BE2C (cell line): Measurements from ENCODE around the gene GPR107.
"Not testable (repeated sequence)": the region's sequence is repeated elsewhere in the genome, so short reads cannot be mapped to it uniquely, and the experiment has no call there.

ENCODE experiments used
- DNase-seq: peaks from one replicate; pipeline ENCODE4 v3.0.0-alpha.2; 2020
- H3K27me3 ChIP-seq: fragments of 250-450 bp; sonication (Bioruptor Pico); 2 replicates; pipeline ENCODE4 v1.5.1; 2020; ENCODE audit warnings: mild to moderate bottlenecking
- H3K36me3 ChIP-seq: fragments of 250-450 bp; sonication (Bioruptor Pico); 2 replicates; pipeline ENCODE4 v1.5.1; 2020; ENCODE audit warnings: mild to moderate bottlenecking
- H3K4me1 ChIP-seq: fragments of 250-450 bp; sonication (Bioruptor Pico); 2 replicates; pipeline ENCODE4 v1.5.1; 2020
- H3K4me3 ChIP-seq: 2 replicates; pipeline ENCODE4 v1.5.1; 2011; ENCODE audit warnings: low read depth, low read length
- H3K9me3 ChIP-seq: fragments of 250-450 bp; sonication (Bioruptor Pico); 2 replicates; pipeline ENCODE4 v1.5.1; 2020
- TF ChIP-seq, protein P1 (sequence below): IDR thresholded peaks from 2 replicates; pipeline ENCODE4 v1.5.1; 2012; ENCODE audit warnings: mild to moderate bottlenecking, low read depth, low read length

The GPR107 gene

DNA sequence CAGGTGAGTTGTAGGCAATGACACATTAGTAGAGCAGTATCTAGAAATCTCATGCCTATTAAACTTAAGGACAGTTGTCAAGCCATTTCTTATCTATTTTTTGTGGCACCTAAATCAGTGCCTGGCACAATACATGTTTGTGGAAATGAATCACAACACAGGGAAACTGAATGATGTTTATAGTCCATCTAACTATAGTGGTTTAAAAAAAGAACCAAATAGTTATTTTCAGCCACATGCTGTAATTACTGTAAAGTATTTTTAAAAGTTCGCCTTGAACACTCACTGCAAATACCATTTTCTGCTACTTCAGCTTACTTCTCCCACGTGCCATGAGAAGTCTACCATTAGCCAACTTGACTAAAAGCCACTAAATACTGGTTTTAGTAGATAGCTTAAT is 32.6 kb upstream of the GPR107 start:
- H3K4me1 ChIP-seq: no peaks in the 10 kb centered on the region
- no peak overlapping the region for H3K4me3 ChIP-seq
- no peaks in the 10 kb centered on the region; the same call in 1 of the 2 replicates for H3K9me3 ChIP-seq
- TF ChIP-seq, protein P1, sequence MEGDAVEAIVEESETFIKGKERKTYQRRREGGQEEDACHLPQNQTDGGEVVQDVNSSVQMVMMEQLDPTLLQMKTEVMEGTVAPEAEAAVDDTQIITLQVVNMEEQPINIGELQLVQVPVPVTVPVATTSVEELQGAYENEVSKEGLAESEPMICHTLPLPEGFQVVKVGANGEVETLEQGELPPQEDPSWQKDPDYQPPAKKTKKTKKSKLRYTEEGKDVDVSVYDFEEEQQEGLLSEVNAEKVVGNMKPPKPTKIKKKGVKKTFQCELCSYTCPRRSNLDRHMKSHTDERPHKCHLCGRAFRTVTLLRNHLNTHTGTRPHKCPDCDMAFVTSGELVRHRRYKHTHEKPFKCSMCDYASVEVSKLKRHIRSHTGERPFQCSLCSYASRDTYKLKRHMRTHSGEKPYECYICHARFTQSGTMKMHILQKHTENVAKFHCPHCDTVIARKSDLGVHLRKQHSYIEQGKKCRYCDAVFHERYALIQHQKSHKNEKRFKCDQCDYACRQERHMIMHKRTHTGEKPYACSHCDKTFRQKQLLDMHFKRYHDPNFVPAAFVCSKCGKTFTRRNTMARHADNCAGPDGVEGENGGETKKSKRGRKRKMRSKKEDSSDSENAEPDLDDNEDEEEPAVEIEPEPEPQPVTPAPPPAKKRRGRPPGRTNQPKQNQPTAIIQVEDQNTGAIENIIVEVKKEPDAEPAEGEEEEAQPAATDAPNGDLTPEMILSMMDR: no peak
- H3K27me3 ChIP-seq: no peaks in the 10 kb centered on the region
- H3K36me3 ChIP-seq: no peaks in the 10 kb centered on the region; the same call in 1 of the 2 replicates
- no peak for DNase-seq

DNA sequence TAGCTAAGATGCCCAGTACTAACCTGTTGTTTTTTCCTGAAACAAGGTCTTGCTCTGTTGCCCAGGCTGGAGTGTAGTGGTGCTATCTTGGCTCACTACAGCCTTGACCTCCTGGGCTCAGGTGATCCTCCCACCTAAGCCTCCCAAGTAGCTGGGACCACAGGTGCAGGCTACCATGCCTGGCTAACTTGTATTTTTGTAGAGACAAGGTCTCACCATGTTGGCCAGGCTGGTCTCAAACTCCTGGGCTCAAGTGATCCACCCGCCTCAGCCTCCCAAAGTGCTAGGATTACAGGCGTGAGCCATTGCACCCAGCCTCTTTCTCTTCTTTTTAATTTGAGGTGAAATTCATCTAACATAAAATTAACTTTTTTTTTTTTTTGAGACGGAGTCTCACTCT is 31.9 kb upstream of the GPR107 start:
- DNase-seq, H3K4me1 ChIP-seq, H3K9me3 ChIP-seq, H3K4me3 ChIP-seq, H3K27me3 ChIP-seq, H3K36me3 ChIP-seq: not testable (repeated sequence)

DNA sequence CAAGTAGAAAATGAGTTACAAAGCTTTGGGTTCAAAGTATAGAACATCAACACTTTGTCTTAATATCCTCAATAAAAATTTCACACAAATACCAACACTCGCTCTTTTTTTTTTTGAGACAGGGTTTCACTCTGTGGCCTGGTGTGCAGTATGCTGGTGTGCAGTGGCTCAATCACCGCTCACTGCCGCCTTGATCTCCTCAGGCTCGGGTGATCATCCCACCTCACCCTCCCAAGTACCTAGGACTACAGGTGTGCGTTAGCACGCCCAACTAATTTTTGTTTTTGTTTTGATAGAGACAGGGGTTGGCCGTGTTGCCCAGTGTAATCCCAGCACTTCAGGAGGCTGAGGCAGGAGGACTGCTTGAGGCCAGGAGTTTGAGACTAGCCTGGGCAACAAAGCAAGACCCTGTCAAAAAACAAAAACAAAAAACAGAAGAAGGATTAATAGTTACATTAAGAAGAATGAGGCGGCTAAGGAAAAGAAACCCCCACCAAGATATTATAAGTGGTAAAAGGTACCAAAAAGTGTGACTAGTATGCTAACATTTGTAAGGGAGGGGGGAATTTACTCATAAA is 31.1 kb upstream of the GPR107 start:
- Histone ChIP-seq H3K9me3 (no peaks in the 10 kb centered on the region), H3K4me1 (no peaks in the 10 kb centered on the region), H3K4me3 (no peak overlapping the region), H3K36me3 (no peaks in the 10 kb centered on the region; the same call in 1 of the 2 replicates), H3K27me3 (no peaks in the 10 kb centered on the region)
- TF ChIP-seq, protein P1: no peak
- no peak for DNase-seq

DNA sequence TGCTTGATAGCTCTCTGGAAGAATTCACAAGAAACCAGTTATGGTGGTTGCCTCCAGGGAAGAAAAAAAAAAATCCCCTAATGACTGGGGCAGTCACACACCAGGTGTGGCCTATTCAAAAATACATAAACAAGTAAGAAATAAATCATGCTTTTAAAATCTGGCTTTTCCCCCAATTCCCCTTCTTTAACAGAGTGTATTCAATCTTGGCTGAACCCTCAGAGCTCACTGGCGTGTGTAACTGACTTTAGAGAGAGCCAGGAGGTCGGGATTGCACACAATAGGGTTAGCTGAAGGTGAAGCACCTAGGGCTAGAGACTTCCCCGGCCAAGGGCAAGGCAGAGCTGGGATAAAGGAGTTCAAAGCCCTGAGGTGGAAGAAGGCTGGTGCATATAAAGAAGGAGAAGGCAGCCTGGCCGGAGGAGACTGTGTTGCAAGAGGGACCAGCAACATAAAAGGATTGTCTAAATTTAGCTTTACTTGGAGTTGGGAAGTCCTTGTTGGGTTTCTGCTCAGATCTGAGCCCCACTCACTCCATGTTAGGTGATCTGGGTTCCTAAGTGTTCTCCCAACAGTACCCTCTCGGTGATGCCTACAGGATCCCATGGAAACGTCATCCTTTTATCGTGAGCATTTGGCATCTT is 30.4 kb upstream of the GPR107 start:
- H3K9me3 ChIP-seq: no peaks in the 10 kb centered on the region
- no peaks in the 10 kb centered on the region; the same call in 1 of the 2 replicates for H3K36me3 ChIP-seq
- DNase-seq: no peak
- H3K27me3 ChIP-seq: no peaks in the 10 kb centered on the region
- no peak overlapping the region for H3K4me3 ChIP-seq
- TF ChIP-seq, protein P1: no peak
- no peaks in the 10 kb centered on the region for H3K4me1 ChIP-seq

DNA sequence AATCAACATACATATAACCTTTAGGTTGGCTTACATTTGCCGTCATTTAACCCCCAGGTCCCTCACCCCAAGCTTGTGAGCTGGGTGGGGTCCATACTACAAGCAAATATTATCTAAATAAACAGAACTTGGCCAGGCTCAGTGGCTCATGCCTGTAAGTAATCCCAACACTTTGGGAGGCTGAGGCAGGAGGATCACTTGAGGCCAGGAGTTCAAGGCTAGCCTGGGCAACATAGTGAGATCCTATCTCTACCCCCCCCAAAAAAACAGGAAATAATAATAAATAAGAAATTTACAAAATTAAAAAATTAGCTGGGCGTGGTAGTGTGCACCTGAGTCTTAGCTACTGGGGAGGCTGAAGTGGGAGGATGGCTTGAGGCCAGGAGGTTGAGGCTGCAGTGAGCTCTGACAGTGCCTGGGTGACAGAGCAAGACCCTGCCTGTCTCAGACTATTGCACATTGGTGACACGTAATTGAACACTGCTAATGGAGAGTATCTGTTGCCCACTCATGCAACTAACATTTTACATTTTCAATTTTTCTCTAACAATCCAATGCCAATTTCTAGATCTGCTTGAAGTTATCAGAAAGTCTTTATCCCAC is 29.6 kb upstream of the GPR107 start:
- Histone ChIP-seq H3K36me3 (no peaks in the 10 kb centered on the region; the same call in 1 of the 2 replicates), H3K4me3 (no peak overlapping the region), H3K9me3 (no peaks in the 10 kb centered on the region), H3K4me1 (peaks cover 4% of the 10 kb centered on the region), H3K27me3 (no peaks in the 10 kb centered on the region)
- DNase-seq: no peak
- TF ChIP-seq, protein P1: no peak

DNA sequence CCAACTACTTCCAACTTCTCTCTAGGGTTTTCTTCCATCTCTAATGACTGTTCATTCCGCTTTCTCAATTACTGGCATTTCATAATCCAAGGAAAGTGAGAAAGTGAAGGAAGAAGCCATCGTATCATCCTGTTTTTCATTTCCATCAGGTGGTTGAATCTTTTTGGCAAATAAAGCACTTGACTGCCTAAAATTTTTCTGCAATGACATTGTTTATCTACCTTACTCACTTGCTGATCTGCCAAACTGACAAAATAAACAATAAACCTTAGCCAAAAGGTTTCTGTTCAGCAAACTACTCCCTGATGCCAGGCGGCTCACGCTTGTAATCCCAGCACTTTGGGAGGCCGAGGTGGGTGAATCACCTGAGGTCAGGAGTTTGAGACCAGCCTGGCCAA is 29.1 kb upstream of the GPR107 start:
- no peak for DNase-seq
- no peaks in the 10 kb centered on the region; the same call in 1 of the 2 replicates for H3K36me3 ChIP-seq
- H3K27me3 ChIP-seq: no peaks in the 10 kb centered on the region
- peaks cover 4% of the 10 kb centered on the region for H3K4me1 ChIP-seq
- no peaks in the 10 kb centered on the region for H3K9me3 ChIP-seq
- TF ChIP-seq, protein P1: no peak
- no peak overlapping the region for H3K4me3 ChIP-seq
